Heart left ventricle (tissue), 13 donors: ENCODE measurements around the gene CABP4.

Experiments
- CTCF ChIP-seq, 12 donors: fragments of 200-600 bp; sonication (generic) in 4 of 12; IDR thresholded peaks; one replicate each; pipeline versions ENCODE4 v1.5.0 to v1.8.0; 2018 to 2022; ENCODE audit warnings: antibody characterized with exemption in 12 of 12, mild to moderate bottlenecking in 5 of 12
- POLR2A ChIP-seq, 2 donors: fragments of 450-650 bp; IDR thresholded peaks; one replicate each; pipeline ENCODE4 v1.6.1; 2017; ENCODE audit warnings: antibody characterized with exemption in 2 of 2, mild to moderate bottlenecking in 2 of 2, moderate library complexity in 2 of 2
- donor health status: ischemic (EF 13 %, LVEDD 7.1; RV severe dilation, severe dysfunction).
- donor health status: DM: no; HTN: yes; CAD: no.
- donor health status: DM: no; HTN: no; CAD: no.
- donor health status: ischemic (EF 25% LVEDD 6.9; RV normal size, moderate dysfunction).
- donor health status: ischemic (EF 25% LVEDD 5.7; RV mildly dilated, moderate dysfunction).
- donor health status: ischemic (EF 35%, LVEDD 5.7; RV mildly dilated, moderate dysfunction).
- donor health status: nonischemic (EF 11% LVEDD 7.7; RV severe dilation, severe dysfunction).
- donor health status: DM: yes; HTN: yes; CAD: no.
- donor health status: PGD.
- donor health status: ischemic (EF 29% LVEDD 5.4; RV normal size, mild dysfunction).
- donor health status: nonischemic (EF 23%, LVEDD 6.1; RV moderate dilation, normal function).

- TF ChIP-seq CTCF (IDR thresholded peaks at IDR 0.05) (no peak), POLR2A (IDR thresholded peaks at IDR 0.05) (no peak)
These were observed 17.4 kb upstream of the CABP4 start for GRCh38 chr11:67437809-67438157.
